H4 (cell line): ENCODE measurements around the gene LMAN1. TPM values are rescaled to one million over a fixed set of nuclear protein-coding genes. Genes with fewer than 3 reads are reported as not detected.

Experiments used
- DNase-seq: peaks from one replicate; pipeline ENCODE4 v3.0.0-alpha.2; 2015; ENCODE audit warnings: low spot score
- total RNA-seq: library from RNA; depleted of rRNA; stranded (reverse); fragments of >200 nt; shearing (Covaris generic); gene quantifications from 2 replicates; pipeline ENCODE4 v1.2.3, GENCODE V29; 2014; rRNA removed

LMAN1 gene
- total RNA-seq, 1 experiment from 2014 or later, result 169 TPM

GRCh38 chr18:59303656-59304195, 55.3 kb downstream of the LMAN1 start:
- DNase-seq, result no peak

- DNase-seq, result no peak
Observed at GRCh38 chr18:59303006-59303405, 56.1 kb downstream of the LMAN1 start.

GRCh38 chr18:59301929-59302328, 57.1 kb downstream of the LMAN1 start:
- no peak for DNase-seq

DNA sequence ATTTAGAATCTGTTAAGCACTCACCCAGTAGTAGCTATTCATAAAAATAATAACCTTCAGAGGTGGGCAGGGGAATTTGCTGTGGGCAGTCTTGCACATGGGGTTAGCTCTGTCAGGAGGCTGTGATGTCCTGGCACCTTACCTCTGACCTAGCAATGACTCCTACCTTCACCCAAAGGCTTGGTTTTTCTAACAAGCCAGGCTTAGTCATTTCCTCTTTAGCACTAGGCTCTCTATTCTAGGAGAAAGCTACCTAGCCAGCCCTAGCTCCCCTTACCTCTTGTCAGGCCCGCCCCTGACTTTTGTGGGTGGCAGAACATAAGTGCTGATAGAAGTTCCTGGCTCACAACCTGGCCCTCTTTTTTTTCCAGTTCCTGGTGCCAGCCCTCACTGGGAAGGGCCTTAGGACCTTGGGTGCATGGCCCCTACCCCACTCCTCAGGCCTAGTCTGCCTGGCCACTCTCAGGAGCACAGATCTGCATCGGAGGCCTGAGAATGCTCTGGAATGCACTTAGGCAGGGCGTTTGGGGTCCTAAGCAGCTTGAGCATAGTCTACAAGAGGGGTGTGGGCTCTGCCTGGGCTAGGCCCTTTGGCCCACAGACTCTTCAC, 58.3 kb downstream of the LMAN1 start:
- no peak for DNase-seq

DNA sequence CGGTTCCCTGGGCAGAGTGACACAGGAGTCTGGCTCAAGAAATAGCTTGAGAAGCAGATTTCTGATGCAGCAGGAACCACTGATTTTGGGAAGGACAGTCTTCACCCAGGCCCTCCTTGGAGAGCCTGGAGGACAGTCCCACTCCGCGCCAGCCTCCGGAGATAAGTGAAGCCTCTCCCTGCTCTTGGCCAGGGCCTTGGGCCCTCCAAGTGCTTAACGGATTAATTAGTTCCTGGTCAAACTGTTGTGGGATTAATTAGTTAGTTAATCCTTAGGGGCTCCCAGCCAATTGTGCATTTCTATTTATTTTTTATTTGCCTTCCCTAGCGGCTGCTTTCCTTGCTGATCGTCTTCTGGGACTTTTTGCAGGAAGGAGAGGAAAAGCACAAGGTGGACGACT, 60.2 kb downstream of the LMAN1 start:
- no peak for DNase-seq

DNA sequence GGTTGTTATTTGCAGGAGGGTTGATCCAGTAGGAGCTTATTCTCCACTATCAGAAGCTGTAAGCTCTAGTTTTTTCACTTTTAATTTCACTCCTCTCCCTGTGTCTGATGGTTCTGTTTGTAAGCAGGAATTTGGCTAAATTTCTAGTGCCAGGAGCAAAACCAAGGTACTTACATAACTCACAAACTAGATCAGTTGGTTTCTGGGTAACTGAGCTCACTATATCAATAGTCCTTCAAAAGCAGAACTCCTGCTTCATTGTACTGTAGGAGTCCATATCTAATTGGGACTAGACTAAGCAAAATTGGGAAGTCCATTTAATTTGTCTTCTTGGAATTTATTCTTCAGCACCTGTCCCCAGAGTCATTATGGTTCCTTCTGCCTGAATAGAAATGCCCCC, 65.7 kb downstream of the LMAN1 start:
- DNase-seq, result no peak

DNA sequence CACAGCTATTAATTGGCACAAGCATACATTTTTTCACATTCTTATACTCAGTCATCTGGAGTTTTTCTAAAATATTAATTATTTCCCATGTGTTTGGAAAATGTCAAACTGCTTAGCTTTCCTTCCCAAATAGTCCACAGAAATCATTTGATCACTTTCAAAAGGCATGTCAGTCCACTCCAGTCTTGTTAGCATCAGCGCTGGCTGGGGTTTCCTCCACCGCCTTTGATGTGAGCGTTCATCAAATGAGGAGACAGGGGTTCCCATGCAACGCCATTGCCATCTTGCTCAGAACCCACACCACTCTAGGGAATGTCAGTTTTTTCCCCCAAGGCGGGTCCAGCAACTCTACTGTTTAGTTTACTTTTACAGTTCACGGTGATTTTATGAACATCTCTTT, 72.7 kb downstream of the LMAN1 start:
- DNase-seq, result no peak

DNA sequence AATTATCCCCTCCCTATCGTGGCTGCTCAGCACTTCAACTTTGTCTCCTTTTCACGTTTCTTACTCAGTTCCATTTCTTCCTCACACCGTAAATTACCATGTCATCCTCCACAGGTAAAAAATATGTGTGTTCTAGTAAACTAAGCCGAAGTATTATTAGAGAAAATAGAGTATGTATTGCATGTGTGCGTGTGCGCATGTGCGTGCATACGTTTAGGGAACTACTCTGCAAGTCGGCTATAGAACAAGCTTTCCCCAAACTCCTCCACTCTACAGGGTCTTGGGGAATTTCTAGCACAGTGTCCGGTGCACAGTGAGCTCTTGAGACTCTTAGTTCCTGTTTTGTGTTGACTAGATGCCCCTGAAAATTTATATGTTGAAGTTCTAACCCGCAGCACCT, 76.7 kb downstream of the LMAN1 start:
- DNase-seq, result no peak

DNA sequence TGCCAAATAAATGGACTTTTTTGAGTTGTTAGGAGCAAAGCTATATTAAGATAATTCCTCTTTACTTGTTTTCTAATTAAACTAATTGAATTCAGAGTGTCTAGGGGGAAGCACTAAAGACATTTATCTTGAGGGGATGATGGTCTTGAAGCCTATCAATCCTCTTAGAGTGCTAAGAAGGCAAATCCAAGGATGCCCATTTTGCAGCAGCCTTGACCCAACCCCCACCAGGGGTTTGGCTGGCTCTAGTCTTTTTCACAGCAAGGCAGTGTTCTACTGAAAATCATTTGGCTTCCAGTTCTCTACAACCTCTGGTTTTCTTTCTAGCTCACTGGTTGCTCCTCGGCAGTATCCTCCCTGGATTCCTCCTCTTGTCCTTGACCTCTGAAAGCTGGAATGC, 79.3 kb downstream of the LMAN1 start:
- DNase-seq, result no peak

- no peak for DNase-seq
Observed at GRCh38 chr18:59279193-59279592, 79.9 kb downstream of the LMAN1 start.

GRCh38 chr18:59278793-59279192, 80.3 kb downstream of the LMAN1 start:
- no peak for DNase-seq

Other genes with a start within 250 kb of the LMAN1 start
- 36.9 and 50.9 TPM in 2 replicates for gene SEC11C, start 219.4 kb downstream of the LMAN1 start, total RNA-seq
- not detected in 2 replicates for gene GRP, start 139.1 kb downstream of the LMAN1 start, total RNA-seq
- gene RAX, start 85.8 kb downstream of the LMAN1 start, total RNA-seq, result not detected in 2 replicates
- gene CPLX4, start 40.6 kb downstream of the LMAN1 start, total RNA-seq, result not detected in 2 replicates